ENCODE data around the gene UST.

GRCh38 chr6:148983966-148984365 lies 237.1 kb downstream of the UST start:
- no peak for TF ChIP-seq CTCF (conservative IDR thresholded peaks at IDR 0.05; ENCODE audit: low read depth, low read length)
- no peak for TF ChIP-seq EZH2 (IDR thresholded peaks at IDR 0.05; ENCODE audit: low read length, unreplicated experiment)
